EH (cell line): ENCODE data around the gene PAPSS1.
A peak's percentile ranks its signal among the peaks of the same experiment; 100 is the strongest.

Experiments used
- DNase-seq: peaks from one replicate; pipeline ENCODE4 v3.0.0-alpha.2; 2015; ENCODE audit warnings: low read depth

The PAPSS1 gene

DNA sequence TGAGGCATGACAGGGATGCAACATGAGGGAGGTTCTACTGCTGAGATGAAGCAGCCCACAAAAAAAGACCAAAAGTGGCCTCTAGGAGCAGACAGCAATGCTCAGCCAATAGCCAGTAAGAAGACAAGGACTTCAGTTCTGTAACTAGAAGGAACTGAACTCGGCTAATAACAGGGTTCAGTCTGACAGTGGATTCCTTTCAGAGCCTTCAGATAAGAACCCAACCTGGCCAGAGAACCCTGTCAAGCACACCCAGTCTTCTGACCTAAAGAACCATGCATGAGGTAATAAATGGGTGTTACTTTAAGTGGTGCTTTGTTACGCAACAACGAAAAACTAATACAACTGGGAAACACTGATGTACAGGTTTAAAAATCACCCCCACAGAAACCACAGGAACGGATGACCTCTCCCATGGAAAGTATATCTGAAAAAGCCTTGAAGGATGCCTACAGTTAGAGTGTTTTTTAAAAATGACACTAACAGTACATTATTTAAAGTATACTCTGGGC is 94.6 kb downstream of the PAPSS1 start:
- no peak for DNase-seq

- no peak for DNase-seq
Measured at GRCh38 chr4:107624024-107624423, 96.0 kb downstream of the PAPSS1 start.

DNA sequence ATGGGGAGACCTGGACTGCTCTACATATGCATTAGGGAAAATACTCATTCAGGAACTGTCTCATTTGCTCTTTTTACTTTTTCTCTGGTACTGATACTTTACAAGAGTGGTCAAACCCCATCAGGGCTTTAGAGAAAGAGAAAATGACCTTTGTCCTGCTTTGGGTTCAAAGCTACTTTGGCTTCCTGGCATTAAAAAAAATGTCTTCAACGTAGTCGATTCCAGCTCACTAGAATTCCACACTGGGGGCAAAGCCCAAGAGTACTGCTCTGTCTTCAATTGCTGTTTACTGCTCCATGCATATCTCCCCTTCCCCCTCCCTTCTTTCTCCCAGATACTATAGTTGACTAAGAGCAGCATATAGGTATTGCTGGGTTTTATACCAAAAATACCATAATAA is 98.0 kb downstream of the PAPSS1 start:
- no peak for DNase-seq

GRCh38 chr4:107619731-107620130 is 100.3 kb downstream of the PAPSS1 start:
- no peak for DNase-seq

GRCh38 chr4:107619066-107619465 is 101.0 kb downstream of the PAPSS1 start:
- DNase-seq = peak; percentile 93

DNA sequence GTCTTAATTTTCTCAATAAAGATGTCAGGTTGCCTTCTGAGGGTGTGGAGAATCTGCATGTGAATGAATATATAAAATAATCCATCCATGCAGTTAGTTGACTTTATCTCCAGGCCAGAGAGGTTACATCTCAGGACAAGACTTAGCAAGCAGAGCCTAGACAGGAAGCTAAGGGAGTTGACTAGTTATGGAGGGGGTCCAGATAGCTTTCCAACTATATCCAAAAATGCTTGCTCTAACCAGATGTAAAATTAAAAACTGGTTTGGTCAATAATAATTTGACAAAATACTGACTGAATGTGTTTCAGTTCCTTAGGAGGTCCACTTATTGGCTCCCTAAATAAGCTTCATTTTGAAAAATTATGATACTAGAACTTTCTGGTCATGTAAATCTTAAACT is 101.4 kb downstream of the PAPSS1 start:
- peak; percentile 7 for DNase-seq

DNA sequence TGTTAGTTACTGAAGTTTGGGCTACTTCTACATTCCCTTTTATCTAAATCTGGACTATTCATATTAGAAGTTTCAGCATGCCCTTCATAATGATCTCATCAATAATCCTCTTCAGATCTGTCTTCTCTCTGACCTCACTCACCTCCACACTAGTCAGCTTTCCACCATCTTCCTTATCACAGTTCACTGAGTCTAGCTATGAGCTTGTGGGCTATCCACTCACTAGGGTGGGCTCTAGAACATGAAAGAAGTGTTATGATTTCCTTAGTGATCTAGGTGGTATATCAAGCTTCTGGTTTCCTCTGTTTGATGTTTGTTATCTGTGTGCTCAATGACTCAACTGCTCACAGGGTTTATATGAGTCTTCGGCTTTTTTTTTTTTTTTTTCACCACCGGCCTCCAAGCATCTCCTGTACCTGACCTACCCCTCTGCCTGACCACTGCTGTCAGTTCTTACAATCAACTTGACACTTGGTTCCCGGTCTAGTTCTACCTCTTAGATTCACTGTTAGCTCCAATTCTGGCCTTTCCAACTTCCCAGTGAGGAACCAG is 103.1 kb downstream of the PAPSS1 start:
- no peak for DNase-seq

DNA sequence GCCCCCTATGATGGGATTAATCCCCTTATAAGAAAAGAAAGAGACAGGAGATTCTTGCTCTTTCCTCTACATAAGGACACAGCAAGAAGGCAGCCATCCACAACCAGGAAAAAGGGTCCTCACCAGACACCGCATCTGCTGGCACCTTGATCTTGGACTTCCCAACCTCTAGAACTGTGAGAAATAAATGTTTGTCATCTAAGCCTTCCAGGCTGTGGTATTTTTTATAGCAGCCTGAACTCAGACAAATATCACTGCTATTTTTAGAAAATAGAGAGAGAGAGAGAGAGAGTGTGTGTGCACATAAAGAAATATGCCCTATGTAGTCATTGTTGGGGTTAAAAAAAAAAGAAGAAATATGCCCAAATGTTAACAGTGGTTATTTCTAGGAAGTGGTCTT is 104.2 kb downstream of the PAPSS1 start:
- peak; percentile 50 for DNase-seq

DNA sequence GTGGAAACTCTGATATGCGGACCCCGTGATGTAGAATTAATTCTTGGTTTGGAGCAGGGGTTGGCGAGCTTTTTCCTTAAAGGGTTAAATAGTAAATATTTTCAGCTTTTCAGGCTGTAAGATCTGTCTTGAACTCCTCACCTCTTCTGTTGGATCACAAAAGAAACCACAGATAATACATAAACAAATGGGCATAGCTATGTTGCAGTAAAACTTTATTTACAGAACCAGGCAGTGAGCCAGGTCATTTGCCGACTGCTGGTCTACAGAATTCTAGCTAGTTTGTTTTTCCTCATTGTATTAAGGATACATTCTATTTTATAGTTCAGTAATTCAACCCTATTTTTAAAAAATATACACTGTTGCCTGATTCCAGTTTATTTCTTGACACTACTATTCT is 116.6 kb downstream of the PAPSS1 start:
- peak; percentile 79 for DNase-seq

DNA sequence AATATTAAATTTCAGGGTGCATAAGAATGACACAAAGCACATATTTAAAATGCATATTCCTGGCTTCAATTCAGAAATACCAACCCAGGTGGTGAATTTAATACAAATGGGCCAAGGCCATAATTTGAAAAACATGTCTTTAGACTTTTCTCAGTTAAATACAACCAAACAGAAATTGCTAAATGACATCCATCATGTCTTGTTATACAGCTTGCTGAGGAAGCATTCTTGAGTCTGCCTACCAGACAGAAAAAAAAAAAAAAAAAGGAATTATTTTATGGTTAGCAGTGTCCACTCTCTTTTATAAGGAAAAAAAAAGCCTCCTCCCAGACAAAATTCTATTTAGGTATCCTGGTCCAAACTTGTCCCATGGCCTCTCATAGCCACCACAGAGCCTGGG is 119.1 kb downstream of the PAPSS1 start:
- DNase-seq = peak; percentile 7

- peak; percentile 80 for DNase-seq
Measured at GRCh38 chr4:107600436-107600835, 119.6 kb downstream of the PAPSS1 start.

DNA sequence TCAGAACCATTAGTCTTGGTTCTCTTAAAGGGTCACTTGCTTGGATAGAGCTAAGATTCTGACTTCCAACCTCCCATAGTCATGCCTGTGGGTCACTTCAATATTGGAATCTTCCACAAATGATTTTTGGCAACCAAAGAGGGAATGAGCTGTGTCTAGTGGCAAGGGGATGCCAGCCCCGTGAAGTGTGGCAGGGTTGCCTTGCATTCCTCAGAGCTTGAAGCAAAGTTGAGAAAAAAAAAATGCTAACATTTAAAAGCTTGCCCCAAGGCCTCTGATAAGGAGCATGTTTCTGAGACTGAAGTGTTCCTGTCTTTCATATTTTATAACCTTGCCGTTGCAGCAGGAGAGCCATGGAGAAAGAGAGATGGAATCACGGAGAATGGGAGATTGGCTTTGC is 120.2 kb downstream of the PAPSS1 start:
- peak; percentile 24 for DNase-seq

DNA sequence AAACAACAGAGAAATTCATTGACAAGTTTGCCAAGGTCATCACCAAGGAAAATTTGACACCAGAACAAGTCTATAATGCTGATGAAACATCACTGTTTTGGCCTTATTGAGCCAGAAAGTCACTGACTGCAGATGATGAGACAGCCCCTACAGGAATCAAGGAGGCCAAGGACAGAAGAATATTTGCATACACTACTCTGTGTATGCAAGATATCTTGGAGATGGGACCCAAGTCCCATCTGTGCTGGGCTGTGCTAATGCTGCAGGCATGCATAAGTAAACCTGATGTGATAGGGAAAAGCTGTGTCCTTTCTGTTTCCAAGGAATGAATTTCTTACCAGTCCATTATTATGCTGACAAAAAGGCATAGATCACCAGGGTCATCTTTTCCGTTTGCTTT is 126.8 kb downstream of the PAPSS1 start:
- DNase-seq = no peak

DNA sequence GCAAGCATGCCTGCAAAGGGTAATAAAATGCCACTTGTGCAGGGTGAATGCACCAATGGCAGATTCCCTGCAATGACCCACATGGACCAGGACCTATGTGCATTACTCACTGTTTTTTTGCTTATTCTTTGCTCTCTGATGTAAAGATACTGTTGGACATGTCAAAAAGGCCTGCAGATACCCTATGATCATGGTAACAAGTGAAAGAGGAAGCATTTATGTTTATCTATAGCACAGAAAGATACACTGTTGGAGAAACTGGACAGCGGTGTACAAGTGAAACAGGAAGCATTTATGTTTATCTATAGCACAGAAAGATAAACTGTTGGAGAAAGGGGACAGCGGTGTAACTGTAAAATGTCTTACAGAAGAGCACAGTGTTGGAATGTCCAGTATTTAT is 127.5 kb downstream of the PAPSS1 start:
- no peak for DNase-seq

DNA sequence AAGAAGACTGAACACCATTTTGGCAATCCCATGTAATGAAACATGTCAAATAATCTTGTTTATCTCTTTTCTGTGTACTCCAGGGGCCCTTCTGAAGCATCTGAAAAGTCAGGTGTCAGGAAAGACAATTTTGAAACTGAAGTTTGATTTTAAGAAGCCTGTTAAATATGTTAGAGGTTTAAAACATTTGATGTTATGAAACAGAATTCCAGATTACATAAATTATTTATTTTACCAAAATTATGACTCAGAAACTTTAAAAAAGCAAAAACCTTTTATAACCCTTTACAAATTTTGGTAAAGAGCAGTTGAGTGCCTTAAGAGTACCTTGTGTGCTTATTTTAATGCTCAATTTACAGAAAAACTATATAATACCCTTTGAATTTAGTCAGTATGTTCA is 130.8 kb downstream of the PAPSS1 start:
- no peak for DNase-seq

DNA sequence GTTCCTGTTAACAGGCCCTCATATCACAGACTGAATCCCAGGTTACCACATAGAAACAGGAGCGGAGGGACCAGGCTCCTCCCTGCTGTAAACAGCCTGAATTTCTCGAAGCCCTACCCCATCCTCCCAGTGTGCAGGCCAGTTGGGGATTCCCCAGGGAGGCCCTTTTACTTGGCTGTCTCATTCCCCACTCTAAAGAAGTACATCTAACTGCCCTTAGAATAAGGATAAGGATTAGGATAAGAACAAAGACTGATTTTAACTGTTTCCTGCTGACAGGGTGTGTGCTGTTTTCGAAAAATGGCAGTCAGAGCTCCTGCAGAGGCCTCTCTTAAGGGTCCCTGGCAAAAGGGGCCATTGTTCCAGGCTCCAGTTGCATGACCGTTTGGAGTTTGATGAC is 133.7 kb downstream of the PAPSS1 start:
- no peak for DNase-seq

DNA sequence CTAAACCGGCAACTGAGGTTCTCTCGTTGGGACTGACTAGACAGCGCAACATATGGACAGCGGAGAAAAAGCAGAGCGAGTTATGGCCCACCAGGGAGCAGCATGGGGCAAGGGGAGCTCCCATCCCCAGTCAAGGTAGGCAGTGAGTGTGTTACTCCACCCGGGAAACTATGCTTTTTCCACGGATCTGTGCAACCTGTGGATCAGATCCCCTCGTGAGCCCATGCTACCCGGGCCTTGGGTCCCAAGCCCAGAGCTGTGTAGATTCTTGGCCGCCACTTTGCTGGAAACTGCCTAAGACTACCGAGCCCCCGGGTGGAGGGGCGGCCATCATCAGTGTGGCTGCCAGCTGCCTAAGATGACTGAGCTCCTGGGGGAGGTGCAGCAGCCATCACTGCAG is 140.9 kb downstream of the PAPSS1 start:
- no peak for DNase-seq

DNA sequence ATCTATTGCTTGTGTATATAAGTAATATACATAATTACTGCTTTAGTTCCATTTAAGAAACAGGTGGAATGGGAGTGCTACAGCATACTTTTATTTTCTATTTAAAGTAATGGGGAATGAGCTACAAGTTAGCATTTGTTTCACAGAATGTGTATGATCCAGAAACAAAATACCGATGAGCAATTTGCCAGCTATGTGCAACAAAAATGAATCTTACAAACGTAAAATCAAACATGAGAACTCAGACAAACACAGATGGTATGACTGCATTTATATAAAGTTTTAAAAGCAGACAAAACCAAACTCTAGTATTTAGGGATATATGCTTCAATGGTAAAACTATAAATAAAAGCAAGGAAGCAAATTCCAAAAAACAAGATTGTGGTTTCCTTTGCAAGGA is 141.7 kb downstream of the PAPSS1 start:
- peak; percentile 37 for DNase-seq

GRCh38 chr4:107577743-107578142 is 142.3 kb downstream of the PAPSS1 start:
- DNase-seq = no peak

DNA sequence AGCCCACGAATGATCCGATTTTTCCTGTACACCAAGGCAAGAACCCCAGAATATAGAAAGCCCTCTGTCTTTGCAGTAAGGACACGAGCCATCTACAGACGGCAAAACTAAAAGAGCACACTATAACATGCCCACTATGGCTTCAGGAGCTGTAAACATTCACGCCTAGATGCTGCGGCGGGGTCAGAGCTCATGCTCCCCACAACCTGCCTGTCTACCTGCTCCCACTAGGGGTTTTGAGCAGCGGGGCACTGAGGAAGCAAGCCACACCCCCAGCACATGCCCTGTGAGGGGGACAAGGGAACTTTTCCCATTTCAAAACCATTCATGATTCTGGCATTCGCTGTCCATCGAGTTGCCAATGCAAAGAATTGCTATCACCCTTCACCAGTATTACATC is 144.8 kb downstream of the PAPSS1 start:
- DNase-seq = no peak

DNA sequence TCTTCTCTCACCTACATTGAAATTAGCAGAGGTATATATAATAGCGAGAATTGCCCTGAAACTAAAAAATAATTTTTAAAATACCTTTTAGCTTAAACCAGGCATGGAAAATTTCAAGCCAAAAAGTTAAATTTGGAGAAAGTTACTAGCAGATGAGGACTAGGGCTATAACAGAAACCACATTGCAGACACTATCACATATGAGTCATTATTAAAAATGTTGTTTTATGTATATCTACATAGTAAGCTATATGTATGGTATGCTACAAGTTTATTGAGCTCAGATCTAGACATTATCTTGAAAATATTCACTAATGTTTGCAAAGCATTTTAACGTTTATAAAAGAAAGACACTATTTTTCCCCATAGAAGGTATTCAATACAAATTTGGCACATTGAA is 147.8 kb downstream of the PAPSS1 start:
- DNase-seq = no peak

GRCh38 chr4:107570952-107571351 is 149.1 kb downstream of the PAPSS1 start:
- DNase-seq = no peak

DNA sequence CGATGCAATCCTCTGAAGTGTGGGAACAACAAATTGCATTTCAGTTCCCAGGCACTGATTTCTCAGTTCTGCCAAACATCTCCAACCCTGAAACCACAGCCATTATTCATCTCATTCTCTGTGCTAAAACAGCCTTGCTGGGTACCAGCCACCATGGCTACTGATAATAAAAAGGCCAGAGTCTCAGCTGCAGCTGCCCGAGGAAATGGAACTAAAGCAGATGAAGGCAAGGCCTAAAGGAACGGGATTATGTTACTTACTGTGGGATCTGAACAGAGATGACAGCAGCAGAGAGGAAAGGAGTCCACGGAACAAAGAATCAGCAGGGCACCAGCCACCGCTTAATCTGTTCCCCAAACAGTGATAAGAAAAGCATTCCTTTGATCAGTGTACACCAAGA is 155.7 kb downstream of the PAPSS1 start:
- DNase-seq = peak; percentile 4
